Measurements from ENCODE around the gene DDX39A. TPM values are rescaled to one million over a fixed set of nuclear protein-coding genes. Genes with fewer than 3 reads are reported as not detected.

The DDX39A gene
- total and polyA plus RNA-seq, 2 of the 8 experiments (the other 6 are each of a cell fraction or from before 2014, with no cell fraction given): 139 TPM

DNA sequence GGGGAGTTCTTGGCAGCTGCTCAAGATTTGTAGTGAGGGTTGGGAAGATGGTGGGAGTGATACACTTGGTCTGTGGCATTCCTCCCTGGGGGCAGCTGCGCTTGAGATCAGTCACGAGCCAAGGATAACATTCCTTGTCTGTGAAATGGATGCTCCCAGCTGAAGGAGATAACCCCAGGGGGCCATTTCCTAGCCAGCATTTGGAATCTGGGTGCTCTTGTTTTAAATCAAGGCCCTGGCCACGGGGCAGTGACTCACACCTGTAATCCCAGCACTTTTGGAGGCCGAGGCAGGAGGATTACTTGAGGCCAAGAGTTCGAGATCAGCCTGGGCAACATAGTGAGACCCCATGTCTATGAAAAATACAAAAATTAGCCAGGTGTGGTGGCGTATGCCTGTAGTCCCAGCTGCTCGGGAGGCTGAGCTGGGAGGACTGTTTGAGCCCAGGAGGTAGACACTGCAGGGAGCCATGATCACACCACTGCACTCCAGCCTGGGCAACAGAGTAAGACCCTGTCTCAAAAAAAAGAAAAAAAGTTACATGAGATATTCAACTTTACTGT, 18.5 kb upstream of the DDX39A start:
- no peak overlapping the region for H3K23ac ChIP-seq (ENCODE audit: insufficient read length)
- H3K36me3 ChIP-seq (ENCODE audit: control insufficient read depth in 2 of 4, insufficient read depth in 4 of 4, low read length in 3 of 4): peaks cover 3 to 13% (median 7%) of the 10 kb centered on the region in 4 experiments; a peak in 6 of 8 replicates
- no peaks in the 10 kb centered on the region for H3K27me3 ChIP-seq (replicated peaks in 1 of 4; ENCODE audit: control insufficient read depth in 3 of 4, extremely low read depth in 1 of 4, insufficient read depth in 3 of 4, low read length in 3 of 4)
- H3K4ac ChIP-seq (replicated peaks; ENCODE audit: insufficient read length, low read depth, low read length): no peak overlapping the region
- no peak for TF ChIP-seq BACH1 (IDR thresholded peaks at IDR 0.05; ENCODE audit: low read length)
- no peak for TF ChIP-seq SUZ12 (IDR thresholded peaks at IDR 0.05; ENCODE audit: low read length)
- peak; percentile 69; the same call in 1 of the 2 replicates for TF ChIP-seq KDM1A (IDR thresholded peaks at IDR 0.05; ENCODE audit: borderline replicate concordance, low read length)
- H3K79me1 ChIP-seq (ENCODE audit: low read depth, low read length): peaks cover 17% of the 10 kb centered on the region
- H2BK15ac ChIP-seq (ENCODE audit: low read length): no peak overlapping the region
- H4K20me1 ChIP-seq (replicated peaks in 1 of 2; ENCODE audit: control insufficient read depth in 1 of 2, insufficient read depth in 2 of 2, low read length in 2 of 2): peaks cover 9 to 16% of the 10 kb centered on the region in 2 experiments
- no peak overlapping the region for H4K8ac ChIP-seq (ENCODE audit: extremely low read depth, insufficient read depth, low read length)
- H4K91ac ChIP-seq (replicated peaks; ENCODE audit: insufficient read length, low read length): no peak overlapping the region
- peaks cover 0 to 44% of the 10 kb centered on the region in 2 experiments; a peak in 2 of 4 replicates for H3K79me2 ChIP-seq (ENCODE audit: control insufficient read depth in 1 of 2, insufficient read depth in 2 of 2, low read length in 2 of 2)
- no peak overlapping the region for H2BK120ac ChIP-seq (replicated peaks; ENCODE audit: low read depth, low read length)
- H3K4me1 ChIP-seq (replicated peaks in 1 of 4; ENCODE audit: control insufficient read depth in 3 of 4, insufficient read depth in 4 of 4, low read length in 3 of 4): peaks cover 0 to 11% (median 3%) of the 10 kb centered on the region in 4 experiments; a peak in 5 of 7 replicates
- H3K9ac ChIP-seq (replicated peaks in 1 of 4; ENCODE audit: extremely low read depth in 1 of 4, low read depth in 3 of 4, low read length in 3 of 4): no peak overlapping the region; a peak in 1 of 7 replicates
- no peak overlapping the region for H3K14ac ChIP-seq (ENCODE audit: insufficient read length)
- no peak overlapping the region for H2BK12ac ChIP-seq (ENCODE audit: low read depth, low read length)
- 94% methylated on average over 7 of the region's 7 CpGs; no CpG with 5 or more reads in 1 of the 2 experiments for WGBS, 2 experiments (ENCODE audit: extremely low coverage in 1 of 2, insufficient coverage in 1 of 2, insufficient read length in 1 of 2, insufficient replicate concordance in 2 of 2, low coverage in 1 of 2, low lambda C conversion rate in 2 of 2, missing lambda C conversion rate in 1 of 2)
- no peak for FAIRE-seq
- no peak overlapping the region for H3K4me2 ChIP-seq (ENCODE audit: insufficient read depth in 1 of 2, low read depth in 2 of 2, low read length in 2 of 2)
- no peak for DNase-seq (ENCODE audit: low read depth in 1 of 2, low spot score in 2 of 2)
- H3K27ac ChIP-seq (ENCODE audit: low read depth, low read length): no peak overlapping the region
- no peak overlapping the region for H4K5ac ChIP-seq (ENCODE audit: insufficient read length, low read depth, low read length)
- H3K9me3 ChIP-seq (ENCODE audit: insufficient read depth in 2 of 2, low read depth in 1 of 2, low read length in 1 of 2): no peaks in the 10 kb centered on the region
- H3K23me2 ChIP-seq (ENCODE audit: low read depth, low read length): no peaks in the 10 kb centered on the region; the same call in 1 of the 2 replicates
- POLR2A ChIA-PET (ENCODE audit: partially characterized antibody): interaction anchor here (0.6 to 1.1 kb wide), 3 partner anchors 23 to 1683 kb away, joined by 3 read pairs; partner anchors contain the start of gene PTGER1
- no peak overlapping the region for H3K56ac ChIP-seq (replicated peaks; ENCODE audit: insufficient read length, low read depth, low read length)
- CTCF ChIA-PET (ENCODE audit: partially characterized antibody): interaction anchor here (0.5 to 1.6 kb wide), 4 partner anchors 10 to 437 kb away, joined by 3 to 6 read pairs (median 3); no protein-coding TSS in a partner anchor
- no peak overlapping the region for H2AK5ac ChIP-seq (ENCODE audit: low read depth, low read length)
- H2BK5ac ChIP-seq (ENCODE audit: low read depth, low read length): no peak overlapping the region
- H2BK20ac ChIP-seq (ENCODE audit: low read length): no peak overlapping the region
- H3K18ac ChIP-seq (ENCODE audit: extremely low read depth, low read length): no peak overlapping the region
- no peak overlapping the region for H3K4me3 ChIP-seq (ENCODE audit: extremely low read depth in 1 of 4, insufficient read depth in 2 of 4, low read depth in 3 of 4, low read length in 4 of 4)
- no peak overlapping the region for H2AFZ ChIP-seq (ENCODE audit: low read length)

All from H1 (cell line).